Measurements from ENCODE around the gene C1orf167.

C1orf167 gene

GRCh38 chr1:11833497-11833896 lies 71.5 kb downstream of the C1orf167 start:
- H3F3A ChIP-seq (ENCODE audit: insufficient read depth, low read length): no peaks in the 10 kb centered on the region
- no peak overlapping the region for H3K27ac ChIP-seq (ENCODE audit: low read length)
- H3K4me3 ChIP-seq (ENCODE audit: low read length): no peak overlapping the region
- H3K36me3 ChIP-seq (replicated peaks; ENCODE audit: insufficient read depth, low read length): no peaks in the 10 kb centered on the region
- no peaks in the 10 kb centered on the region for H3K27me3 ChIP-seq (replicated peaks; ENCODE audit: insufficient read depth, low read length)
- DNase-seq: no peak
- no peaks in the 10 kb centered on the region for H4K20me1 ChIP-seq (ENCODE audit: insufficient read depth, low read length)
- no peaks in the 10 kb centered on the region for H3K9me2 ChIP-seq (replicated peaks; ENCODE audit: insufficient read depth, low read length)
- H2AFZ ChIP-seq (ENCODE audit: low read length): no peak overlapping the region
- H3K79me2 ChIP-seq (ENCODE audit: low read length): no peaks in the 10 kb centered on the region
- no peaks in the 10 kb centered on the region for H3K9me3 ChIP-seq (replicated peaks; ENCODE audit: insufficient read depth, low read length)
- no peaks in the 10 kb centered on the region for H3K4me1 ChIP-seq (ENCODE audit: low read length)
- no peak overlapping the region for H3K9ac ChIP-seq (ENCODE audit: low read length)
- no peak for TF ChIP-seq EZH2phosphoT487 (IDR thresholded peaks at IDR 0.05; ENCODE audit: low read length)
- TF ChIP-seq CTCF (IDR thresholded peaks at IDR 0.05; ENCODE audit: low read length): no peak
- TF ChIP-seq EZH2 (optimal IDR thresholded peaks at IDR 0.05; ENCODE audit: low read depth, low read length): no peak
- no peak overlapping the region for H3K4me2 ChIP-seq (ENCODE audit: low read depth, low read length)

- Histone ChIP-seq H2AFZ (ENCODE audit: low read length) (no peak overlapping the region), H3K36me3 (replicated peaks; ENCODE audit: insufficient read depth, low read length) (no peaks in the 10 kb centered on the region), H3K27ac (ENCODE audit: low read length) (no peak overlapping the region), H3K4me3 (ENCODE audit: low read length) (no peak overlapping the region), H3F3A (ENCODE audit: insufficient read depth, low read length) (no peaks in the 10 kb centered on the region), H3K9ac (ENCODE audit: low read length) (no peak overlapping the region), H3K79me2 (ENCODE audit: low read length) (no peaks in the 10 kb centered on the region), H3K9me2 (replicated peaks; ENCODE audit: insufficient read depth, low read length) (no peaks in the 10 kb centered on the region), H3K9me3 (replicated peaks; ENCODE audit: insufficient read depth, low read length) (no peaks in the 10 kb centered on the region), H3K27me3 (replicated peaks; ENCODE audit: insufficient read depth, low read length) (no peaks in the 10 kb centered on the region), H4K20me1 (ENCODE audit: insufficient read depth, low read length) (no peaks in the 10 kb centered on the region), H3K4me1 (ENCODE audit: low read length) (no peaks in the 10 kb centered on the region), H3K4me2 (ENCODE audit: low read depth, low read length) (no peak overlapping the region)
- no peak for DNase-seq
- TF ChIP-seq EZH2phosphoT487 (IDR thresholded peaks at IDR 0.05; ENCODE audit: low read length): no peak
- no peak for TF ChIP-seq EZH2 (optimal IDR thresholded peaks at IDR 0.05; ENCODE audit: low read depth, low read length)
- no peak for TF ChIP-seq CTCF (IDR thresholded peaks at IDR 0.05; ENCODE audit: low read length)
Measured at GRCh38 chr1:11833900-11834299, 71.9 kb downstream of the C1orf167 start.

DNA sequence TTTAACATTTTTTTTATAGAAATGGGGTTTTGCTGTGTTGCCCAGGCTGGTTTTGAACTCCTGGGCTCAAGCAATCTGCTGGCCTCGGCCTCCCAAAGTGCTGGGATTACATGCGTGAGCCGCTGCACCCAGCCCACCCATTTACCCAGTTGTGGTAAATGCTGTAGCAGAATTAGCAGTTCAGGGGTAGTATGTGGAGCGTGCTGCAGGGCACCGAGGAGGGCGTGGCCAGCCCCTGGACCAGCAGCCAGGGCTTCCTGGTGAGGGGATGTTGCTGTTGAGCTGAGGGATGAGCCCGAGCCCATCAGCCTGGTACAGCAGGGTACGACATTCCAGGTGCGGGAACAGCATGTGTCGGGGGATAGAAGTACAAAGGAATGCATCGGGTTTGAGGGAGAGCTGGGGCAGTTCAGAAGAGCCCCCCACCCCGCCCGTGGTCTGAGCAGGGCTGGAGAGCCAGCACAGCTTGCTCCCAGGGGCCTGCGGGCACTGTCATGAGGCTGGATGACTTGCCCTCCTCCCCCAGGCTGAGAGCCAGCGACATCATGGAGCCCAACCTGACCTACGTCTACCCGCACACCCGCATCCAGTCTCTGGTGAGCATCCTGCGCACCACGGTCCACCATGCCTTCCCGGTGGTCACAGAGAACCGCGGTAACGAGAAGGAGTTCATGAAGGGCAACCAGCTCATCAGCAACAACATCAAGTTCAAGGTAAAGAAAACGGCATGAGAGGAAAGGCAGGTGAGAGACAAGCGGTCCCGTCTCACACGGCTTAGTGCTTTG lies 73.6 kb downstream of the C1orf167 start:
- Histone ChIP-seq H3K36me3 (replicated peaks; ENCODE audit: insufficient read depth, low read length) (no peaks in the 10 kb centered on the region; the same call in 1 of the 2 replicates), H3K79me2 (ENCODE audit: low read length) (no peaks in the 10 kb centered on the region), H3F3A (ENCODE audit: insufficient read depth, low read length) (no peaks in the 10 kb centered on the region), H2AFZ (ENCODE audit: low read length) (no peak overlapping the region), H4K20me1 (ENCODE audit: insufficient read depth, low read length) (no peaks in the 10 kb centered on the region), H3K9me3 (replicated peaks; ENCODE audit: insufficient read depth, low read length) (no peaks in the 10 kb centered on the region), H3K9ac (ENCODE audit: low read length) (no peak overlapping the region), H3K9me2 (replicated peaks; ENCODE audit: insufficient read depth, low read length) (no peaks in the 10 kb centered on the region), H3K27me3 (replicated peaks; ENCODE audit: insufficient read depth, low read length) (no peaks in the 10 kb centered on the region), H3K4me1 (ENCODE audit: low read length) (no peaks in the 10 kb centered on the region), H3K4me3 (ENCODE audit: low read length) (no peak overlapping the region), H3K27ac (ENCODE audit: low read length) (no peak overlapping the region), H3K4me2 (ENCODE audit: low read depth, low read length) (no peak overlapping the region)
- DNase-seq: no peak
- TF ChIP-seq EZH2 (optimal IDR thresholded peaks at IDR 0.05; ENCODE audit: low read depth, low read length) (no peak), EZH2phosphoT487 (IDR thresholded peaks at IDR 0.05; ENCODE audit: low read length) (no peak), CTCF (IDR thresholded peaks at IDR 0.05; ENCODE audit: low read length) (no peak)

Data from MM.1S (cell line).